ENCODE results near the gene CCDC116. TPM values are rescaled to one million over a fixed set of nuclear protein-coding genes. Genes with fewer than 3 reads are reported as not detected.
A peak's percentile ranks its signal among the peaks of the same experiment; 100 is the strongest.
"Not testable (repeated sequence)": the region's sequence is repeated elsewhere in the genome, so short reads cannot be mapped to it uniquely, and the experiment has no call there.

Gene CCDC116
- total and polyA plus RNA-seq, 7 donors, result 0.07 to 0.32 (median 0.17) TPM

DNA sequence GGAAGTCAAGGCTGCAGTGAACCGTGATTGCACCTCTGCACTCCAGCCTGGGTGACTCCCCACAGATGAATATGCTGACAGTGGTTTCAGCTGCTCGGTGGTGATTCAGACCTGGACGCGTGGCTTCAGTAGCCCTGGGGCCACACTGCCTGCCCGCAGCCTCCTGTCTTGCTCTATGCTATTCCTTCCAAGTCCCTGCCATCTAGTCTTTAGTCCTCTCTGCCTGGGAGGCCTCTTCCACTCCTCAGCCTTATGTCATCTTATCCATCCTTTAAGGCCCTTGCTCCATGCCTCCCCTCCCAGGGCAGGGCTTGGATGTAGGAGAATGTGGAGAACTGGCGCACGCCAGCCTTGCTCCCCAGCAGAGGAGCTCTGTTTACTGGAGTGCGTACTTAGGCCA, 25.8 kb upstream of the CCDC116 start:
- H3K4me1 ChIP-seq, result peaks cover 13% of the 10 kb centered on the region
- H3K27me3 ChIP-seq (ENCODE audit: insufficient read depth in 3 of 3, low read length in 2 of 3), result no peaks in the 10 kb centered on the region
- intact Hi-C loops (cut with DNase I), result no loop called here
- H3K9me3 ChIP-seq, result no peaks in the 10 kb centered on the region
- DNase-seq (no peak), ATAC-seq (peak in 2 of 4 donors; percentile 9 to 17)
- no peak overlapping the region for H3K27ac ChIP-seq
- 96 to 98% (median 97%) methylated on average over 8 of the region's 8 CpGs for WGBS, 3 donors
- no peak overlapping the region for H3K4me3 ChIP-seq
- H3K36me3 ChIP-seq (ENCODE audit: insufficient read depth in 1 of 2, low read depth in 1 of 2), result peaks cover 0 to 15% of the 10 kb centered on the region in 2 donors
- TF ChIP-seq, protein P1, sequence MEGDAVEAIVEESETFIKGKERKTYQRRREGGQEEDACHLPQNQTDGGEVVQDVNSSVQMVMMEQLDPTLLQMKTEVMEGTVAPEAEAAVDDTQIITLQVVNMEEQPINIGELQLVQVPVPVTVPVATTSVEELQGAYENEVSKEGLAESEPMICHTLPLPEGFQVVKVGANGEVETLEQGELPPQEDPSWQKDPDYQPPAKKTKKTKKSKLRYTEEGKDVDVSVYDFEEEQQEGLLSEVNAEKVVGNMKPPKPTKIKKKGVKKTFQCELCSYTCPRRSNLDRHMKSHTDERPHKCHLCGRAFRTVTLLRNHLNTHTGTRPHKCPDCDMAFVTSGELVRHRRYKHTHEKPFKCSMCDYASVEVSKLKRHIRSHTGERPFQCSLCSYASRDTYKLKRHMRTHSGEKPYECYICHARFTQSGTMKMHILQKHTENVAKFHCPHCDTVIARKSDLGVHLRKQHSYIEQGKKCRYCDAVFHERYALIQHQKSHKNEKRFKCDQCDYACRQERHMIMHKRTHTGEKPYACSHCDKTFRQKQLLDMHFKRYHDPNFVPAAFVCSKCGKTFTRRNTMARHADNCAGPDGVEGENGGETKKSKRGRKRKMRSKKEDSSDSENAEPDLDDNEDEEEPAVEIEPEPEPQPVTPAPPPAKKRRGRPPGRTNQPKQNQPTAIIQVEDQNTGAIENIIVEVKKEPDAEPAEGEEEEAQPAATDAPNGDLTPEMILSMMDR (IDR thresholded peaks at IDR 0.05), result no peak

DNA sequence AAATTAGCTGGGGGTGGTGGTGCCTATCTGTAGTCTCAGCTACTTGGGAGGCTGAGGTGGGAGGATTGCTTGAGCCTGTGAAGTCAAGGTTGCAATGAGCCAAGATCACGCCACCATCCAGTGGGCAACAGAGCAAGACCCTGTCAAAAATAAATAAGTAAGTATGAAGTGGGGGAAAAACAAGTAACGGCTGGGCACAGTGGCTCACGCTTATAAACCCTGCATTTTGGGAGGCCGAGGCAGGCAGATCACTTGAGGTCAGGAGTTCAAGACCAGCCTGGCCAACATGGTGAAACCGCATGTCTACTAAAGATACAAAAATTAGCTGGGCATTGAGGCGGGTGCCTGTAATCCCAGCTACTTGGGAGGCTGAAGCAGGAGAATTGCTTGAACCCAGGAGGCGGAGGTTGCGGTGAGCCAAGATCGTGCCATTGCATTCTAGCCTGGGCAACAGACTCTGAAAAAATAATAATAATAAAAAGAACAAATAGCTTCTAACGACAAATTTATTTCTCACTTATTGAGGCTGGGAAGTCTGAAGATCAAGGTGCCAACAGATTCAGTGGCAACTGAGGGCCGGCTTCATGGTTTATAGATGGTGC, 22.9 kb upstream of the CCDC116 start:
- H3K27ac ChIP-seq; ATAC-seq; H3K9me3 ChIP-seq; H3K4me3 ChIP-seq; DNase-seq; H3K27me3 ChIP-seq (ENCODE audit: insufficient read depth in 3 of 3, low read length in 2 of 3); intact Hi-C loops (cut with DNase I): not testable (repeated sequence)
- WGBS, 3 donors, result 96 to 97% (median 97%) methylated on average over 11 of the region's 11 CpGs
- peaks cover 13% of the 10 kb centered on the region for H3K4me1 ChIP-seq
- peaks cover 0 to 39% of the 10 kb centered on the region in 2 donors for H3K36me3 ChIP-seq (ENCODE audit: insufficient read depth in 1 of 2, low read depth in 1 of 2)

DNA sequence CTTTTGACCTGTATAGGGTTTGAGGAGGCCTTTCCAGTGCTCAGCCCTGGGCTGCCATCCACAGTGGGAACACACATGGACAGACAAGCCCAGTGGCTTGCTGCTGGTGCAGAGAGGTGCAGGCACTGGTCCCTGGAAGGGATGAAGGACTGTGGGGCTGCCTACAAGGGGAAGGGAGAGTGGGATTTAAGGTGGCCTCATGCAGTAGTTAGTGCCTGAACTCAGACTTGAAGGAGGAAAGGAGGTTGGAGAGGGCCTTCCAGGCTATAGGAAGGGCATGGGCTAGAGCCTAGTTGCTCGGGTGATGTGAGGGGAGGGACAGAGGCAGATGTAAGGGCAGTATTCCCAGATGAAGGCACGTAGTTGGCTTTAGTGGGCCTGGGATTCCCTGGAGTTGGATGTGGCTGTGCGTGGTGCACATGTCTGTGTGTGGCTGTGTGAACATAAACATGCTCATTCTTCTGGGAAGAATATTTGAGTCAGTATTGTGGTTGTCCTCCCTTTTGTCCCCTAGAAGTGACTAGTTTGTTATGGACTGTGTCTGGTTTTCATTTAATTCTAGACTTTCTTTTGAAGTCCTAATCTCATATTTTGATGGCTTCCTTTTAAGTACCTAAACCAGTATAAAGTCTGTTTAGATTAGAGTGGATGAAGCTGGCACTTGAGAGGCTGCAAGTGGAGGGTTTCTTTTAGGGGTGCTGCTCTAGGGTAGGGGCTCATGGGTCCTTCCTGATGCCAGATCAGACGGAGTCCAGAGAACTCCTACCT, 21.2 kb upstream of the CCDC116 start:
- WGBS, 3 donors, result 68 to 71% (median 69%) methylated on average over 4 of the region's 4 CpGs
- Histone ChIP-seq H3K9me3 (no peaks in the 10 kb centered on the region), H3K36me3 (ENCODE audit: insufficient read depth in 1 of 2, low read depth in 1 of 2) (peaks cover 0 to 43% of the 10 kb centered on the region in 2 donors), H3K27me3 (ENCODE audit: insufficient read depth in 3 of 3, low read length in 2 of 3) (no peaks in the 10 kb centered on the region), H3K4me3 (no peak overlapping the region), H3K4me1 (peaks cover 13% of the 10 kb centered on the region), H3K27ac (no peak overlapping the region)
- TF ChIP-seq, protein P1 (IDR thresholded peaks at IDR 0.05), result no peak
- intact Hi-C loops (cut with DNase I), result no loop called here
- ATAC-seq (no peak), DNase-seq (no peak)

DNA sequence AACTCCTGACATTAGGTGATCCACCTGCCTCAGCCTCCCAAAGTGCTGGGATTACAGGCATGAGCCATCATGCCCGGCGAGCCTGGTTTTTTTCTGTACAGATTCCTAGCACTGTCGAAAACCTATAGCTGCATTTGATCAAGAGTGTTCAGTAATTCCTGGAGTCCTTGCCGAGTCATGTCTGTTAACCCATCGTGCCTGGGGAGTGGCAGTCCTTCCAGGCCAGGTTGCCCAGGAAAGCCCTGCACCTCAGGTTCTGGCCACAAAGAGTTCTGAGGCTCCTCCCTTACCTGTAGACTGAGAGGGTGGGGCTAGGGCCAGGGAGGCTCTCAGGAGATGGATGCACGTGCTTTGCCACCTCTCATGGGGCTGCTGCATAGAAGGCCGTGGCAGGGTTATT, 19.7 kb upstream of the CCDC116 start:
- ATAC-seq, result peak in 2 of 4 donors; percentile 28 to 47
- H3K4me3 ChIP-seq, result no peak overlapping the region
- no peaks in the 10 kb centered on the region for H3K9me3 ChIP-seq
- no peak for DNase-seq
- intact Hi-C loops (cut with DNase I), result no loop called here
- H3K4me1 ChIP-seq, result no peaks in the 10 kb centered on the region
- TF ChIP-seq, protein P1 (IDR thresholded peaks at IDR 0.05), result no peak
- H3K36me3 ChIP-seq (ENCODE audit: insufficient read depth in 1 of 2, low read depth in 1 of 2), result peaks cover 0 to 43% of the 10 kb centered on the region in 2 donors
- H3K27me3 ChIP-seq (ENCODE audit: insufficient read depth in 3 of 3, low read length in 2 of 3), result no peaks in the 10 kb centered on the region
- no peak overlapping the region for H3K27ac ChIP-seq
- WGBS, 3 donors, result 87 to 91% (median 89%) methylated on average over 7 of the region's 7 CpGs

DNA sequence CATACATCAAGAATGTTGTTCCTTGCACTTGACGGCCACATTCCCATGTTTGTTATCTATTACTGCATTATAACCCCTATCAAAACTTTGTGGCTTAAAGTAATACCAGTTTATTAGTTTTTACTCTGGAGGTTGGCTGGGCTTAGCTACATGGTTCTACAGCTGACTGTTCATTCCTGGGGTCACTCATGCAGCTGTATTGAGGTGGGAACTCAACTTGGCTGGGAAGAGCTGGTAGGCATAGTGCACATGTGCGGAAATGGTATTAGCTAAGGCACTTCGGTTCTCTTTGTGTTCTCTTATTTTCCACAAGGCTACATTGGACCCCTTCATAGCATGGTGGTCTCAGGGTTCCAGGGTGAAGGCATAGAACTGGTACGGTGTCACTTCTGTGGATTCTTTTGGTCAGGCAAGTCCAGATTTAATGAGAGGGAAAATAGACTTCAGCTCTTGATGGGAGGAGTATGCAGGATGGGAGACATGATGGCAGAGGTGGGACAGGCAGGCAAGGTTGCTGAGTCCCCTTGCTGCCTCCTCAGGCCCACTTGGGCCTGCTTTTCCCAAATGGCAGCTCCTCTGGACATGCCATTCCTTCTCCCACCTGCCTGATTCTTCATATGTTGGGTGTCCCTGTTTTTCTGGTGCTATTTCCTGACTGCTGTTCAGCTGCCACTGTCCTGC, 18.9 kb upstream of the CCDC116 start:
- TF ChIP-seq, protein P1 (IDR thresholded peaks at IDR 0.05), result no peak
- H3K9me3 ChIP-seq, result no peaks in the 10 kb centered on the region
- intact Hi-C loops (cut with DNase I), result loop anchor here in 1 of 2 donors (2.0 kb wide), 1 partner anchor 13 kb away; no protein-coding TSS in a partner anchor
- H3K4me1 ChIP-seq, result no peaks in the 10 kb centered on the region
- ATAC-seq (no peak), DNase-seq (no peak)
- peaks cover 0 to 43% of the 10 kb centered on the region in 2 donors for H3K36me3 ChIP-seq (ENCODE audit: insufficient read depth in 1 of 2, low read depth in 1 of 2)
- no peaks in the 10 kb centered on the region for H3K27me3 ChIP-seq (ENCODE audit: insufficient read depth in 3 of 3, low read length in 2 of 3)
- no peak overlapping the region for H3K27ac ChIP-seq
- WGBS, 3 donors, result 79 to 95% (median 84%) methylated on average over 4 of the region's 4 CpGs
- H3K4me3 ChIP-seq, result no peak overlapping the region
